GM19328 (cell line): ENCODE results near the gene RPS5.
"Not testable (repeated sequence)": the region's sequence is repeated elsewhere in the genome, so short reads cannot be mapped to it uniquely, and the experiment has no call there.

Experiments
- ATAC-seq: cut with Tn5 transposase; IDR thresholded peaks from one replicate; pipeline ENCODE4 v1.9.1; 2021; ENCODE audit warnings: mild to moderate bottlenecking, moderate library complexity; ENCODE audit not compliant: unreplicated experiment

The RPS5 gene

GRCh38 chr19:58356766-58357480 lies 30.1 kb upstream of the RPS5 start:
- ATAC-seq = no peak

- no peak for ATAC-seq
Measured at GRCh38 chr19:58357481-58358145, 29.5 kb upstream of the RPS5 start.

GRCh38 chr19:58361900-58362271 lies 25.2 kb upstream of the RPS5 start:
- ATAC-seq = no peak

GRCh38 chr19:58362272-58362994 lies 24.6 kb upstream of the RPS5 start, which contains the start of gene ZNF497:
TSS of gene ZNF497 (minus strand) at chr19:58362751. CDS start at chr19:58357635, 5,116 bp downstream.
- peak; percentile 85 for ATAC-seq

- no peak for ATAC-seq
Measured at GRCh38 chr19:58364146-58364545, 22.9 kb upstream of the RPS5 start.

- ATAC-seq = no peak
Measured at GRCh38 chr19:58366585-58367430, 20.3 kb upstream of the RPS5 start.

- no peak for ATAC-seq
Measured at GRCh38 chr19:58367698-58368454, 19.2 kb upstream of the RPS5 start.

GRCh38 chr19:58368561-58369360 lies 18.3 kb upstream of the RPS5 start:
- no peak for ATAC-seq

GRCh38 chr19:58372311-58373133 lies 14.5 kb upstream of the RPS5 start:
- no peak for ATAC-seq

- ATAC-seq = no peak
Measured at GRCh38 chr19:58374200-58374599, 12.9 kb upstream of the RPS5 start.

- ATAC-seq = not testable (repeated sequence)
Measured at GRCh38 chr19:58376724-58377123, 10.3 kb upstream of the RPS5 start.

GRCh38 chr19:58379246-58379645 lies 7.8 kb upstream of the RPS5 start:
- ATAC-seq = no peak

- no peak for ATAC-seq
Measured at GRCh38 chr19:58380037-58380661, 6.9 kb upstream of the RPS5 start.

GRCh38 chr19:58380662-58381459 lies 6.2 kb upstream of the RPS5 start, which contains the start of gene ZNF837:
TSS of gene ZNF837 (minus strand) at chr19:58381030. CDS start at chr19:58369332, 11,698 bp downstream.
- ATAC-seq = peak; percentile 86

- no peak for ATAC-seq
Measured at GRCh38 chr19:58381460-58382212, 5.4 kb upstream of the RPS5 start.

GRCh38 chr19:58382997-58383603 lies 4.0 kb upstream of the RPS5 start:
- ATAC-seq = no peak
